MM.1S (cell line): ENCODE results near the gene KRT17.
"Not testable (repeated sequence)": the region's sequence is repeated elsewhere in the genome, so short reads cannot be mapped to it uniquely, and the experiment has no call there.

ENCODE experiments used
- CTCF ChIP-seq: fragments of 300-600 bp; sonication (generic); IDR thresholded peaks from 2 replicates; pipeline ENCODE4 v1.5.1; 2016; ENCODE audit warnings: antibody characterized with exemption, low read length, mixed read lengths
- EZH2 ChIP-seq: fragments of 300-600 bp; sonication (generic); optimal IDR thresholded peaks from 2 replicates; pipeline ENCODE3; 2017; ENCODE audit warnings: low read depth, mild to moderate bottlenecking, antibody characterized with exemption, low read length, mixed read lengths

GRCh38 chr17:41606930-41607329 lies 17.4 kb downstream of the KRT17 start:
- TF ChIP-seq CTCF, EZH2: not testable (repeated sequence)
